Femur (tissue), 1 donor: ENCODE data around the gene KLC1.
A peak's percentile ranks its signal among the peaks of the same experiment; 100 is the strongest.

Experiments
- DNase-seq: peaks from one replicate; pipeline ENCODE4 v3.0.0-alpha.2; 2017

KLC1 gene

DNA sequence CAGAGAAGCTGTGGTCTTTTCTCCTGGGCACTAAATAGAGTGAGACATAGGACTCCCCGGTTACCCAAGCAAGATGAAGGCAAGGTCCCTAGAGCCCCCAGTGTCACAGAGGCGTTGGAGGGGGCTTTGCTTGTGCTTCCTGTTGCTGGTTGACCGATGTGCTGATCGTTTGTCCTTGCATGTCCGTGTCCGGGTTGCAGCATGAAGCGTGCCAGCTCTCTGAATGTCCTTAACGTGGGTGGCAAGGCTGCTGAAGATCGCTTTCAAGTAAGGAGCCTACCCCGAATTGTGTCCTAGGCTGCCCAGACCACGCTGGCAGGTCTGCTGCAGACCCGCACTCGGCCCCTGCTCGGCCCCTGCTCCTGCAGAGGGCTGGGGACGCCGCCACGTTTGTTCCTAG is 63.1 kb downstream of the KLC1 start:
- DNase-seq = no peak

DNA sequence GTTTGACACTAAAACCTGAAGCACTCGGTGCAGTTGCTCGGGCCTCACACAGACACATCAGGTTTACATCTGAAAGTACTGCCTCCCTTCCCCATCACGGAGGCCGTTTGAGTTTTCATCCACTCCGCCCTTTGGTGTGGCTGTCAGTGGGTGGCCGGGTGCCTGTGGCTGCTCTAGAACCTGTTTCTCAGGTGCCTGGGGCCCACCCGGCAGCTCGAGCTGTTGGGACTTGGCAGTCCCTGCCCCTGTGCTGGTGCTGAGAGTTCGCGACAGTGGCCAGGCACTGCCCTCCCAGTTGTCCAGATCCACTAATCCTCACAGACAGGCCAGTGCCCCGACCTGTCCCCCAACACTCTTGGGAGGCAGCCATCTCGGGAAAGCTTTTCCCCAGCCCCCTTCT is 63.9 kb downstream of the KLC1 start:
- DNase-seq = no peak

GRCh38 chr14:103693515-103693914 is 64.5 kb downstream of the KLC1 start:
- DNase-seq = no peak

GRCh38 chr14:103694572-103695026 is 65.6 kb downstream of the KLC1 start:
- DNase-seq = no peak

DNA sequence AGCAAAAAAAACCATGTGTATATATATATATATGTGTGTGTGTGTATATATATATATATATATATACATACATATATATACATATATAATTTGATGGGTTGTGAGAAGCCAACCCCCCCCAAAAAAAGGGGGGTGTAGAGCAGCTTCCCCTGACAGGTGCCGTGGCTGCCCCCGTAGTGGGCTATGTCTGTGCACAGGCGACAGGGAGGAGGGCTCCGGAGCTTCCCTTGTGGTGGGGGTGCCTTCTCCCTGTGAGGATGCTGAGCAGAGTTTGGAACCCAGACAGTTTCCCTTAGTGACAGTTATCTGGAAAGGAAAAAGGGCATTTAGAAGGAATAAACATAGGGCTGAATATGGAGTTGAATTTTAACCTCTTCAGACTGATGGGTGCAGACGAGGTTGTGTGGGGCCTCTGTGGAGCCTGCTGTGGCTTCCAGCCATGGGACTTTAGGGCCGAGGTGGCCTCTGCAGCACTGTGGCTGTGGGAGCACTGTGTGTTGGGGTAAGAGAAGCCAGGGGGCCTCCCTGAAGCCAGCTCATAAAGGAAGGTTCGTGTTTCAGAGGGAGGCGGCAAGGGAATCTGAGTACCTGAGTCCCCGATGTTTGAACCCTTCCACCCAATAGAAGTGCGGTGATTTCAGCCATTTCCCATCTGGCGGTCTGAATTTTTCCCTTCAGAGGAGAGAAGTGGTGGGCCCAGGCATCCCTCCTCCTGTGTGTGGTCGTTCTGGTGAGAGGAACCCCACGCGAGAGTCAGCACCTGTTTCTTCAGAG is 66.5 kb downstream of the KLC1 start:
- DNase-seq = no peak

GRCh38 chr14:103696070-103696402 is 67.0 kb downstream of the KLC1 start:
- DNase-seq = no peak

DNA sequence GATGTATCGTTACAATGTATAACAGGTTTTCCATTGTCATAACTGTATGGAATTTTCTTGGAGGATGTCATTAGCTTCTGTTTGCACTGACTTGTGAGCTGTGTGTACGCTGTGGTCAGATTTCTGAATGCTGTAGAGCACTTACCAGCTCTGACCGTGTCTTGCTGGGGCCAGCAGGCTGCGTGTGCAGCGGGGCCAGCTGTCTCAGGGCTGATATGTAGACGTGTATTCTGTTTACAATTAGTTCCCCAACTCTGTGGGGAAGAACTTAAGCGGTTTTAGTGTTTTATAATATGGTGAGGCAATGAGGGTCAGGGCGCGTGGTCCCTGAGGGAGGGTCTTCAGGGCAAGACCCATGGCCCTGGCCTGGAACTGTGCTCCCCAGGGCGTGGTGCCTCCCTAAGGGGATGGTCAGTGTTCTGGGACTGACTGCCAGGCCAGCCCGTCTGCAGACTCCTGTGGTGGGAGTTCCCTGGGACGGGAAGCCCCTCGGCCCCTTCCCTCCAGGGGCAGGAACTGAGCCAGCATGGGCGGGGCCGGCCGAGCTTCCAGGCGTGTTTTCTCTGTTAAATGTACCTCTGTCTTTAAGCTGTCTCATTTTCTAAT is 67.6 kb downstream of the KLC1 start:
- DNase-seq = peak; percentile 76

DNA sequence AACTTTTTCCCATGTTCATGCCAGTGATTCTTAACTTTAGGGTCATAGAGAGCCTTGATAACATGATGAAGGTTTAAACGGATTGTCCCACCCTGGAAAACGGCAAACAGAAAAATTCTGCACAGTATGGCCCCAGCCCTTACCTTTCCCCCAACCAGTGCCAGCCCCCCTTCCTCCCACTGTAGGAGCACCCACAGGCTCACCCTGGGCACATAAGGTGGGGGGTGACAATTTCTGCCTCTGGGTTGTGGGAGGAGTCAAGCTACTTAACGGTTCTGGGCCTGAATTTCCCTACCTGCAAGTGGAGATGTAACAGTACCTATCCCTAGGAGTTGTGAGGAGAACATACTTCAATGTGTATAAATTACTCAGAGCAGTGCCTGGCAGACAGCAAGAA is 68.2 kb downstream of the KLC1 start:
- no peak for DNase-seq

DNA sequence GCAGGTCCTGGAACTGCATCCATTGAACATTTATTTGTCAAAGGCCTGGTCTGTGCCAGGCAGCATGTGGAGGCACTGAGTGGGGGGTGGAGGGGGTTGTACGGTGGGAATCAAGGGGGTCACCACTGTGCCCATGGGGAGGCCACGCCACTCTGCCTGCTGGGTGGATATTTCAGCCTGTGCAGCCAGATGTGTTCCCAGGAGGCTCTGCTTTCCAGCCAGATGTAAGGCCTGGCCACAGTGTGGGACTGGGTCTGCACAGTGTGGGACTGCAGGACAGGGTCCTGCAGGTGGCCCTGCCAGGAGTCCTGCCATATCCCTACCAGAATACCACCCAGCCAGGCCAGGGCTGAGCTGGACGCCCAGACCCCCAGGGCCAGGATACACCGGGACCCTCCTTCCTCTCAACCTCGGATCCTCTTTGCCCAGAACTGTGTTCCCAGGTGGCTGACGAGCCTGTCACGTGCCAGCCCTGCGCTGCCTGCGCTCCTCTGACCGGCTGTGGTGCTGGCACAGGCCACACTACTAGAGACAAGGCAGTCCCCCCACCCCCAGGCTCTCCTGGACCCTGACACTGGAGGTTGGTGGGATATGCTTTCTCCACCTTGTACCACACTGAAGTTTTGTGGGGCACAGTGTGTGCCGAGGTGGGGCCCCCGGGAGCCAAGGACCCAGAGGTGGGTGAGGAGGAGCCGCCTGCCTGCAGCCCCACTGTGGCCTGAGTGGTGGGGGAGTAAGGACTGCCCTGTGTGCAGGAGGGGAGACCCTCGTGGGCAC is 68.8 kb downstream of the KLC1 start:
- no peak for DNase-seq

- DNase-seq = no peak
Observed at GRCh38 chr14:103698380-103699260, 69.6 kb downstream of the KLC1 start.

DNA sequence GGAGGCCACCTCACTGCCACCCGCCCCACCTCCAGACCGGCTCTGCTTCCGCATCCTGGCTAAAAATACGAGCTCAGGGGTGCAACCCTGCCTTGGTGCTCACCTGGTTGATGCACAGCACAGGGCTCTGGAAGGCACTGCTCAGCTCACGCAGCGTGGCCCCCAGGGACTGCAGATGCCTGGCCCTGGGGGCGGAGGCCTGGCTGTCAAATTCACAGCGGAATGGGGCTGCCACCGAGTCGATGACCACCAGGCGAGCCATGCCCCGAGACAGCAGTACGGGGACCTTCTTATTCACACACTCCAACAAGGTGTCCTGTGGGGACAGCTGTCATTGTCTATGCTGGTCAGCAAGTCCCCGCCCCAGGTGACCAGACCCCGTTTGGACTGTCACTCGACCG is 70.2 kb downstream of the KLC1 start:
- no peak for DNase-seq

DNA sequence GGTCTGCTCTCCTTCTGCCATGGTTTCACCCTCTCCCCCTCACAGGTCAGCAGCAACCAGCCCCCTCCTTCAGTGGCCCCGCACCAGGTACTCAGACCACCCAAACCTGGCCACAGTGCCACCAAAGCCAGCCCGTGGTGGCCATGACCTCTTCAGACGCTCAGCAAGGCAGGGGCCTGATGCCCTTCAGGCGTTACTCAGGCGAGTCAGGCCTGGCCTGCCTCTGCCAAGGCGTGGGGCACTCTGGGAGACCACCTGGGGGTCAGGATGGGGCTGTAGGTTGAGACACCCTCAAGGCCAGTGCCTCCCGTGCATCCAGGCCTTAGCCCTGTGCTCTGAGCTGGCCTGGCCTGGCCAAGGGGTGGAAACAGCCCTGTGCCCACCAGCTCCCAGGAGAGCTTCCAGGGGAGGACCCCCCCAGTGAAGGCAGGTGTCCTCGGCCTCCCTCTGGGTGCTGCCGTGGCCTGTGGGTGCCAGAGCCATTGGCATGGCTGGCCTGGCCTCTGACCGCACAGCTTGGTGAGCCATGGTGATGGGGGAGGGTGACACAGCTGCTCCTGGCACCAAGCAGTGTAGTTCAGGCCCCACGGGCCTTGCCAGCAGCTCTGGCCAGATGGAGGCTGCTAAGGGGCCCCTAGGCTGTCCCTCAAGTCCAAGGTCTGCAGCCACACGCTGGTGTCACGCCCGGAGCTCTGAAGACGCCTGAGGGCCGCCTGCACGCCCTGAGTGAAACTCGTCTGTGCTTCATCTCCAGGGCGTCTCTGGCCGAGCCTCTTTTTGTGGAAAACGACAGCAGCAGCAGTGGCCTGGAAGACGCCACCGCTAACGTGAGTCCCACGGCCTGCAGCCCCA is 71.1 kb downstream of the KLC1 start:
- no peak for DNase-seq

DNA sequence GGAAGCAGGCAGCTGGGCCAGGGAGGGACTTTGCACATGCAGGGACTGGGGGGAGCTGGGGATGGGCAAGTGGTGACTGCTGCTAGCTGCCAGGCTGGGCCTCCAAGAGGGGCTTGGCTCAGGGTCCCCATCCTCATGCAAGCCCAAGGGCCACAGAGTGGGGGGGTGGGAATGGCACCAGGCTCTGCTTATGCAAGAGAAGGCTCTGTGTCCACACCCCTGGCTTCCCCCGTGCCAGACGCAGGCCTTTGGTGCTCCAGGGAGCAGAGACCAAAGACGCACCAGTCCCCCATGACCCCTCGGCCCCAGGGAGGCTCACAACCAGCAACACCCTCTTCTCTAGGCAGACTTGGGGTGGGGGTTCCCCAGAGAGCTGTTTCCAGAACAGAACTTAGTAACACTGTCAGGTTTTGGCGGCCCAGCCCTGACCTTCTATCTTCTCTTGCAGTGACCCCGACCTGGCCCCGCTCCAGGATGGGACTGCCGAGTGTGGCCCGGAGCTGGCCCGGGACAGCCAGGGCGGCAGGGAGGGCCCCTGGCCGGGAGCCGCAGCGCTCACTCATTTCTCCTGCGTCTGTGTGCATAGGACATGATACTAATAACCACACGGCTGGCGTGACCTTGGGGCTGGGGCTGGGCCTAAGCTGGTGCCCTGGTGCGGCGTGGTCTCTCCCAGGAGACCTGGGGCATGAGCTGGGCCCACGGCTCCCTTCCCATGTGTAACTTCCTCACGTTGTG is 71.9 kb downstream of the KLC1 start:
- no peak for DNase-seq

GRCh38 chr14:103702095-103702494 is 73.1 kb downstream of the KLC1 start:
- DNase-seq = no peak

GRCh38 chr14:103702497-103703432 is 73.8 kb downstream of the KLC1 start:
- no peak for DNase-seq

GRCh38 chr14:103703433-103704385 is 74.7 kb downstream of the KLC1 start:
- DNase-seq = no peak

- no peak for DNase-seq
Observed at GRCh38 chr14:103704708-103705107, 75.7 kb downstream of the KLC1 start.

DNA sequence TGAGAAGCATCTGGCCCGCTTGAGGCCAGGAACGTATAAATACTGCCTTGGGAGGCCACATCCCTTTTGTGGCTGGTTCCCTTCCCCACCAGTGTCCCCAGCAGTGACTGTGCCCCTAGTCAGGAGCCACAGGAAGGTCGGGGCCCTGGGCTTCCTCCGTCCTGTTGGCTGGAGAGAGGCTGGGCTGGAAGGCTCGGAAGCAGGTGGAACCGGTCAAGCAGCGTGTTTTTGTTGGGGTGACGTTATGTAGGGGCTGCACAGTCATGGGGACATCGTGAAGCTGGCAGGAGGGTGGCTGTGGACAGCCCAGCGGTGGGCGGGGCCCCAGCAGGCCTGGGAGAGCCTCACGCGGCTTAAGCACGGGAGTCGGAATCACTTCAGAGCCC is 76.1 kb downstream of the KLC1 start:
- no peak for DNase-seq
